GM21825 (cell line): ENCODE data around the gene AATK.
"Not testable (repeated sequence)": the region's sequence is repeated elsewhere in the genome, so short reads cannot be mapped to it uniquely, and the experiment has no call there.

Experiments
- ATAC-seq: cut with Tn5 transposase; IDR thresholded peaks from one replicate; pipeline ENCODE4 v1.9.1; 2021; ENCODE audit warnings: mild to moderate bottlenecking, moderate library complexity; ENCODE audit not compliant: unreplicated experiment

AATK gene

GRCh38 chr17:81080019-81080418, 86.0 kb downstream of the AATK start:
- no peak for ATAC-seq

GRCh38 chr17:81078026-81078913, 87.8 kb downstream of the AATK start:
- ATAC-seq: not testable (repeated sequence)

GRCh38 chr17:81076141-81076679, 89.8 kb downstream of the AATK start:
- no peak for ATAC-seq

GRCh38 chr17:81075307-81075706, 90.7 kb downstream of the AATK start:
- no peak for ATAC-seq

GRCh38 chr17:81074875-81075274, 91.1 kb downstream of the AATK start:
- no peak for ATAC-seq

GRCh38 chr17:81073967-81074839, 91.8 kb downstream of the AATK start:
- no peak for ATAC-seq

- no peak for ATAC-seq
Observed at GRCh38 chr17:81071761-81072741, 94.0 kb downstream of the AATK start.

GRCh38 chr17:81070541-81071246, 95.3 kb downstream of the AATK start:
- ATAC-seq: no peak

- no peak for ATAC-seq
Observed at GRCh38 chr17:81069135-81069645, 96.8 kb downstream of the AATK start.

GRCh38 chr17:81068411-81069134, 97.4 kb downstream of the AATK start:
- ATAC-seq: no peak

- ATAC-seq: no peak
Observed at GRCh38 chr17:81067391-81067811, 98.6 kb downstream of the AATK start.
